Measurements from ENCODE around the gene KRTAP13-2.

- no peak for TF ChIP-seq POLR2AphosphoS5 (IDR thresholded peaks at IDR 0.05; ENCODE audit: low read depth, low read length)
- no peak for TF ChIP-seq BACH1 (IDR thresholded peaks at IDR 0.05; ENCODE audit: low read length)
Measured at GRCh38 chr21:30340714-30341573, 31.1 kb downstream of the KRTAP13-2 start.

Measured in H1 (cell line).